HCT116 (cell line): ENCODE data around the gene KANK4. TPM values are rescaled to one million over a fixed set of nuclear protein-coding genes. Genes with fewer than 3 reads are reported as not detected.

Source experiments
- ATAC-seq: fragments of 200-7000 bp; cut with Tn5 transposase; 2 replicates; pipeline ENCODE4 v1.9.1; 2020; ENCODE audit warnings: mild to moderate bottlenecking, moderate library complexity
- BruUV-seq: library from RNA; stranded (reverse); fragments of 400-500 nt; replicated peaks from 2 replicates; lab custom pipeline; 2021; lab: Mats Ljungman, UMichigan
- CTCF ChIA-PET: fragments of 300-600 bp; sonication (Branson Sonifier 250); formaldehyde crosslinking; loops from one replicate; lab custom pipeline; 2021; ENCODE audit warnings: antibody characterized with exemption; lab: Charles Lee
- POLR2A ChIA-PET: fragments of 300-600, 350-600 bp; sonication (Branson Sonifier 250); formaldehyde crosslinking; loops from one replicate; lab custom pipeline; 2021; ENCODE audit warnings: antibody characterized with exemption; lab: Charles Lee
- RAD21 ChIA-PET, 2 experiments: fragments of 300-600 bp; sonication (Branson Sonifier 250); formaldehyde crosslinking; loops; one replicate each; lab custom pipeline; 2023; ENCODE audit warnings: low total read pairs in 2 of 2; ENCODE audit not compliant: uncharacterized antibody in 2 of 2, unreplicated experiment in 2 of 2, low non-redundant PET in 1 of 2; lab: Charles Lee
- DNase-seq: peaks from one replicate; pipeline ENCODE4 v3.0.0-alpha.2; 2010; ENCODE audit warnings: low read depth, low spot score
- H2AFZ ChIP-seq: fragments of 200-600 bp; shearing (Covaris generic), sonication (generic); 2 replicates; pipeline ENCODE4 v1.6.1; 2017; ENCODE audit warnings: low read depth, mixed run types, mixed read lengths, antibody characterized with exemption, low read length; ENCODE audit not compliant: poor library complexity, severe bottlenecking
- H3K27ac ChIP-seq: 2 replicates; pipeline ENCODE4 v1.5.1; 2012; ENCODE audit warnings: low read depth, low read length
- H3K27me3 ChIP-seq: fragments of 200-600 bp; sonication (generic); 2 replicates; pipeline ENCODE4 v1.6.1; 2016; ENCODE audit warnings: mixed run types, low read length, mixed read lengths; ENCODE audit not compliant: insufficient read depth
- H3K36me3 ChIP-seq, 2 experiments: fragments of 200-500 bp in 1 of 2; fragments of 200-600 bp in 1 of 2; sonication (Bioruptor generic) in 1 of 2; sonication (generic) in 1 of 2; 2 replicates each; pipeline versions ENCODE4 v1.5.1 to v1.6.1; 2014 to 2016; ENCODE audit warnings: low read length in 2 of 2, inconsistent platforms in 1 of 2, mixed read lengths in 1 of 2, mixed run types in 1 of 2; ENCODE audit not compliant: insufficient read depth in 2 of 2, control insufficient read depth in 1 of 2
- H3K4me1 ChIP-seq, 2 experiments: fragments of 200-600 bp in 1 of 2; sonication (generic) in 1 of 2; 2 replicates each; pipeline versions ENCODE4 v1.5.1 to v1.6.1; 2012 to 2017; ENCODE audit warnings: low read length in 2 of 2, inconsistent platforms in 1 of 2, mild to moderate bottlenecking in 1 of 2, mixed read lengths in 1 of 2, mixed run types in 1 of 2, moderate library complexity in 1 of 2; ENCODE audit not compliant: insufficient read depth in 2 of 2, control insufficient read depth in 1 of 2
- H3K4me2 ChIP-seq: fragments of 200-600 bp; sonication (generic); 2 replicates; pipeline ENCODE4 v1.6.1; 2017; ENCODE audit warnings: mixed run types, low read length, mixed read lengths
- H3K4me3 ChIP-seq, 2 experiments: fragments of 200-600 bp in 1 of 2; sonication (generic) in 1 of 2; replicated peaks in 1 of 2; 2 replicates each; pipeline ENCODE4 v1.5.1; 2011 to 2016; ENCODE audit warnings: low read length in 2 of 2, control low read depth in 1 of 2, low read depth in 1 of 2, mild to moderate bottlenecking in 1 of 2, mixed read lengths in 1 of 2, mixed run types in 1 of 2
- H3K79me2 ChIP-seq: fragments of 200-600 bp; sonication (generic); 2 replicates; pipeline ENCODE4 v1.6.1; 2017; ENCODE audit warnings: mild to moderate bottlenecking, mixed run types, low read length, moderate library complexity, mixed read lengths; ENCODE audit not compliant: insufficient read depth
- H3K9ac ChIP-seq: fragments of 200-600 bp; sonication (generic); 2 replicates; pipeline ENCODE4 v1.6.1; 2016; ENCODE audit warnings: low read length, mixed read lengths
- H3K9me2 ChIP-seq: fragments of 200-600 bp; sonication (generic), shearing (Covaris generic); 2 replicates; pipeline ENCODE4 v1.6.1; 2017; ENCODE audit warnings: mixed run types, mild to moderate bottlenecking, moderate library complexity; ENCODE audit not compliant: insufficient read depth
- H3K9me3 ChIP-seq, 2 experiments: fragments of 200-500 bp in 1 of 2; fragments of 200-600 bp in 1 of 2; sonication (Bioruptor generic) in 1 of 2; sonication (generic) in 1 of 2; 2 replicates each; pipeline ENCODE4 v1.6.1; 2014 to 2017; ENCODE audit warnings: low read length in 2 of 2, mixed read lengths in 2 of 2, inconsistent platforms in 1 of 2, low read depth in 1 of 2, mild to moderate bottlenecking in 1 of 2, mixed run types in 1 of 2, moderate library complexity in 1 of 2; ENCODE audit not compliant: control insufficient read depth in 1 of 2, insufficient read depth in 1 of 2
- H4K20me1 ChIP-seq: fragments of 200-600 bp; sonication (generic), shearing (Covaris generic); 2 replicates; pipeline ENCODE4 v1.6.1; 2017; ENCODE audit warnings: mixed run types, mild to moderate bottlenecking, moderate library complexity; ENCODE audit not compliant: insufficient read depth
- CEBPB ChIP-seq: IDR thresholded peaks from 2 replicates; pipeline ENCODE4 v1.6.1; 2012; ENCODE audit warnings: low read depth
- CTCF ChIP-seq, 3 experiments: fragments of 200-600 bp in 1 of 3; sonication (generic) in 1 of 3; IDR thresholded peaks in 2 of 3; conservative IDR thresholded peaks in 1 of 3; 2 replicates each; pipeline ENCODE4 v1.5.1; 2012 to 2017; ENCODE audit warnings: low read depth in 2 of 3, low read length in 2 of 3, antibody characterized with exemption in 1 of 3, borderline replicate concordance in 1 of 3, control low read depth in 1 of 3, mild to moderate bottlenecking in 1 of 3, mixed read lengths in 1 of 3, mixed run types in 1 of 3, moderate library complexity in 1 of 3; ENCODE audit not compliant: insufficient read depth in 1 of 3
- EGR1 ChIP-seq: IDR thresholded peaks from 2 replicates; pipeline ENCODE4 v1.6.1; 2012; ENCODE audit warnings: low read depth
- ELF1 ChIP-seq: IDR thresholded peaks from 2 replicates; pipeline ENCODE4 v1.6.1; 2012; ENCODE audit warnings: low read depth, borderline replicate concordance
- EZH2 ChIP-seq: fragments of 200-600 bp; sonication (generic); IDR thresholded peaks from 2 replicates; pipeline ENCODE4 v1.6.1; 2017; ENCODE audit warnings: antibody characterized with exemption, mixed run types
- EZH2phosphoT487 ChIP-seq: fragments of 200-600 bp; IDR thresholded peaks from 2 replicates; pipeline ENCODE4 v1.6.1; 2018; ENCODE audit warnings: antibody characterized with exemption, borderline replicate concordance
- FOSL1 ChIP-seq: IDR thresholded peaks from 2 replicates; pipeline ENCODE4 v1.6.1; 2012; ENCODE audit warnings: low read depth
- JUND ChIP-seq: IDR thresholded peaks from 2 replicates; pipeline ENCODE4 v1.6.1; 2012
- MAX ChIP-seq: IDR thresholded peaks from 2 replicates; pipeline ENCODE4 v1.6.1; 2012
- POLR2A ChIP-seq: IDR thresholded peaks from 2 replicates; pipeline ENCODE4 v1.7.0; 2011; ENCODE audit warnings: borderline replicate concordance; ENCODE audit not compliant: insufficient read depth, insufficient read length; ENCODE audit errors: extremely low read depth
- POLR2AphosphoS5 ChIP-seq: IDR thresholded peaks from 2 replicates; pipeline ENCODE4 v1.6.1; 2011; ENCODE audit warnings: mild to moderate bottlenecking, low read depth, low read length, moderate library complexity
- RAD21 ChIP-seq: IDR thresholded peaks from 2 replicates; pipeline ENCODE4 v1.6.1; 2012; ENCODE audit warnings: low read depth, mild to moderate bottlenecking
- SIN3A ChIP-seq: IDR thresholded peaks from 2 replicates; pipeline ENCODE4 v1.6.1; 2012; ENCODE audit warnings: low read depth
- SP1 ChIP-seq: IDR thresholded peaks from 2 replicates; pipeline ENCODE4 v1.6.1; 2012; ENCODE audit warnings: low read depth
- TCF7L2 ChIP-seq: IDR thresholded peaks from 2 replicates; pipeline ENCODE4 v1.7.0; 2011; ENCODE audit warnings: borderline replicate concordance, inconsistent platforms; ENCODE audit not compliant: insufficient read depth, insufficient read length; ENCODE audit errors: extremely low read depth
- ZFX ChIP-seq: fragments of 450-650 bp; IDR thresholded peaks from 2 replicates; pipeline ENCODE4 v1.6.1; 2017
- ZNF274 ChIP-seq: fragments of 200-500 bp; sonication (Bioruptor generic); IDR thresholded peaks from 2 replicates; pipeline ENCODE4 v1.6.1; 2014; ENCODE audit warnings: mild to moderate bottlenecking, low read depth, low read length, inconsistent platforms
- intact Hi-C: fragments of 100-400 bp; cut with micrococcal nuclease; formaldehyde crosslinking; loops from 2 replicates; pipeline ENCODE4 v1.10.0; 2022
- total RNA-seq: library from RNA; stranded (reverse); gene quantifications from one replicate; pipeline ENCODE4 v1.2.1, GENCODE V29; 2021; ENCODE audit not compliant: unreplicated experiment

Gene KANK4
- total RNA-seq, 1 experiment from 2014 or later = not detected

- no peak for TF ChIP-seq CTCF (IDR thresholded peaks at IDR 0.05 in 2 of 3, conservative IDR thresholded peaks at IDR 0.05 in 1 of 3; ENCODE audit: borderline replicate concordance in 1 of 3, insufficient read depth in 1 of 3, low read depth in 2 of 3, low read length in 2 of 3)
- no peak for TF ChIP-seq EZH2
These were observed 89.3 kb downstream of the KANK4 start (continued) for GRCh38 chr1:62229932-62230331.

GRCh38 chr1:62229468-62229867 is 89.8 kb downstream of the KANK4 start:
- intact Hi-C loops = no loop called here
- TF ChIP-seq CTCF (IDR thresholded peaks at IDR 0.05 in 2 of 3, conservative IDR thresholded peaks at IDR 0.05 in 1 of 3; ENCODE audit: borderline replicate concordance in 1 of 3, insufficient read depth in 1 of 3, low read depth in 2 of 3, low read length in 2 of 3) (no peak), JUND (no peak), EZH2phosphoT487 (no peak), EGR1 (no peak), MAX (no peak), ZFX (no peak), TCF7L2 (no peak), POLR2A (no peak), ZNF274 (no peak), CEBPB (no peak), FOSL1 (no peak), SP1 (no peak), ELF1 (no peak), POLR2AphosphoS5 (no peak), SIN3A (no peak), RAD21 (no peak)
- POLR2A ChIA-PET = interaction anchor here (0.7 kb wide), 1 partner anchor 15 kb away, joined by 3 read pairs; no protein-coding TSS in a partner anchor
- H3K4me2 ChIP-seq = no peak overlapping the region
- no TSS peak for BruUV-seq
- no peak overlapping the region for H2AFZ ChIP-seq
- no peaks in the 10 kb centered on the region for H3K36me3 ChIP-seq
- no peaks in the 10 kb centered on the region for H3K27me3 ChIP-seq
- H3K4me3 ChIP-seq = no peak overlapping the region
- no peaks in the 10 kb centered on the region for H3K9me2 ChIP-seq
- H4K20me1 ChIP-seq = no peaks in the 10 kb centered on the region
- H3K27ac ChIP-seq = no peak overlapping the region
- no peak overlapping the region for H3K9ac ChIP-seq
- ATAC-seq = no peak
- H3K79me2 ChIP-seq = no peaks in the 10 kb centered on the region
- no peaks in the 10 kb centered on the region for H3K9me3 ChIP-seq
- DNase-seq = no peak
- RAD21 ChIA-PET = no interaction called here
- CTCF ChIA-PET = no interaction called here
- peaks cover 16 to 37% of the 10 kb centered on the region in 2 experiments for H3K4me1 ChIP-seq
